Stomach (tissue), 4 donors: ENCODE data around the gene ITGA6.

Experiments used
- CTCF ChIP-seq, 7 experiments: fragments of 450-650 bp in 4 of 7; fragments of 200-600 bp in 3 of 7; sonication (generic) in 3 of 7; IDR thresholded peaks; one replicate each; pipeline ENCODE4 v1.5.1; 2016 to 2019; ENCODE audit warnings: antibody characterized with exemption in 7 of 7, control low read depth in 2 of 7, mild to moderate bottlenecking in 1 of 7
- POLR2A ChIP-seq, 4 donors: fragments of 450-650 bp; IDR thresholded peaks; one replicate each; pipeline ENCODE4 v1.6.1; 2016; ENCODE audit warnings: antibody characterized with exemption in 4 of 4, control low read depth in 2 of 4, mild to moderate bottlenecking in 1 of 4, moderate library complexity in 1 of 4

GRCh38 chr2:172429301-172429968 lies 2.0 kb downstream of the ITGA6 start:
- TF ChIP-seq CTCF (IDR thresholded peaks at IDR 0.05) (no peak), POLR2A (IDR thresholded peaks at IDR 0.05) (no peak)
